CD14-positive monocyte (primary cell): Measurements from ENCODE around the gene LTA4H. TPM values are rescaled to one million over a fixed set of nuclear protein-coding genes. Genes with fewer than 3 reads are reported as not detected.

Source experiments
- DNase-seq, 3 donors: peaks; one replicate each; pipeline ENCODE4 v3.0.0-alpha.2; 2011 to 2022
- H2AFZ ChIP-seq: 2 replicates; pipeline ENCODE4 v1.6.0; 2012; ENCODE audit warnings: mild to moderate bottlenecking, low read depth, low read length, inconsistent platforms; ENCODE audit not compliant: insufficient read depth, poor library complexity, severe bottlenecking
- H3K27ac ChIP-seq, 2 donors: 1 replicate in 1 of 2; 2 replicates in 1 of 2; pipeline ENCODE4 v1.5.1; 2012 to 2013; ENCODE audit warnings: low read length in 2 of 2, control low read depth in 1 of 2, inconsistent platforms in 1 of 2, low read depth in 1 of 2, mild to moderate bottlenecking in 1 of 2
- H3K27me3 ChIP-seq, 2 donors: one replicate each; pipeline versions ENCODE4 v1.6.0 to v1.6.1; 2011 to 2013; ENCODE audit warnings: low read length in 2 of 2; ENCODE audit not compliant: control insufficient read depth in 2 of 2, insufficient read depth in 2 of 2
- H3K36me3 ChIP-seq, 2 donors: replicated peaks in 1 of 2; 1 replicate in 1 of 2; 2 replicates in 1 of 2; pipeline versions ENCODE4 v1.5.1 to v1.6.1; 2012 to 2013; ENCODE audit warnings: low read length in 2 of 2, control low read depth in 1 of 2, inconsistent platforms in 1 of 2, mild to moderate bottlenecking in 1 of 2; ENCODE audit not compliant: insufficient read depth in 2 of 2, control insufficient read depth in 1 of 2
- H3K4me1 ChIP-seq, 2 donors: 1 replicate in 1 of 2; 2 replicates in 1 of 2; pipeline versions ENCODE4 v1.5.1 to v1.6.1; 2012 to 2013; ENCODE audit warnings: low read length in 2 of 2, control low read depth in 1 of 2, inconsistent platforms in 1 of 2, mild to moderate bottlenecking in 1 of 2, moderate library complexity in 1 of 2; ENCODE audit not compliant: insufficient read depth in 2 of 2, control insufficient read depth in 1 of 2
- H3K4me2 ChIP-seq: replicated peaks from 2 replicates; pipeline ENCODE3; 2012; ENCODE audit warnings: low read length, moderate library complexity, mild to moderate bottlenecking; ENCODE audit not compliant: poor library complexity, severe bottlenecking; ENCODE audit errors: extremely low read depth
- H3K4me3 ChIP-seq, 3 experiments: fragments of 200-600 bp in 1 of 3; sonication (generic) in 1 of 3; replicated peaks in 1 of 3; 1 replicate in 2 of 3; 2 replicates in 1 of 3; pipeline ENCODE4 v1.5.1; 2011 to 2013; ENCODE audit warnings: low read length in 3 of 3, mild to moderate bottlenecking in 3 of 3, control low read depth in 2 of 3, low read depth in 2 of 3, inconsistent platforms in 1 of 3, moderate library complexity in 1 of 3
- H3K79me2 ChIP-seq: 2 replicates; pipeline ENCODE4 v1.6.0; 2012; ENCODE audit warnings: mild to moderate bottlenecking, control low read depth, inconsistent platforms, low read length, moderate library complexity; ENCODE audit not compliant: insufficient read depth
- H3K9ac ChIP-seq: 2 replicates; pipeline ENCODE4 v1.6.0; 2017; ENCODE audit warnings: low read length, mild to moderate bottlenecking; ENCODE audit not compliant: insufficient read depth, poor library complexity, severe bottlenecking
- H3K9me3 ChIP-seq, 2 donors: replicated peaks in 1 of 2; 1 replicate in 1 of 2; 2 replicates in 1 of 2; pipeline versions ENCODE4 v1.5.1 to v1.6.1; 2012 to 2013; ENCODE audit warnings: low read length in 2 of 2, control low read depth in 1 of 2; ENCODE audit not compliant: control insufficient read depth in 1 of 2, insufficient read depth in 1 of 2
- H4K20me1 ChIP-seq: 2 replicates; pipeline ENCODE4 v1.6.0; 2012; ENCODE audit warnings: mild to moderate bottlenecking, low read length, control low read depth, moderate library complexity; ENCODE audit not compliant: insufficient read depth
- H3K27ac Mint-ChIP-seq, 7 donors: one replicate each; pipeline ENCODE4 v1.8.0; 2020; ENCODE audit warnings: mild to moderate bottlenecking in 7 of 7, mixed read lengths in 7 of 7, moderate library complexity in 6 of 7, inconsistent platforms in 2 of 7
- H3K27me3 Mint-ChIP-seq, 3 donors: one replicate each; pipeline ENCODE4 v1.8.0; 2021 to 2022; ENCODE audit warnings: low read depth in 3 of 3, mild to moderate bottlenecking in 3 of 3, mixed read lengths in 3 of 3, moderate library complexity in 3 of 3, inconsistent platforms in 1 of 3
- H3K36me3 Mint-ChIP-seq, 2 donors: one replicate each; pipeline ENCODE4 v1.8.0; 2020; ENCODE audit warnings: mixed read lengths in 2 of 2, inconsistent platforms in 1 of 2, mild to moderate bottlenecking in 1 of 2
- H3K4me1 Mint-ChIP-seq: one replicate; pipeline ENCODE4 v1.8.0; 2020; ENCODE audit warnings: mild to moderate bottlenecking, mixed read lengths
- H3K4me3 Mint-ChIP-seq, 2 donors: one replicate each; pipeline ENCODE4 v1.8.0; 2020; ENCODE audit warnings: mild to moderate bottlenecking in 2 of 2, mixed read lengths in 2 of 2, moderate library complexity in 1 of 2
- H3K9me3 Mint-ChIP-seq, 7 donors: one replicate each; pipeline ENCODE4 v1.8.0; 2020 to 2022; ENCODE audit warnings: mixed read lengths in 7 of 7, mild to moderate bottlenecking in 6 of 7, moderate library complexity in 6 of 7, inconsistent platforms in 2 of 7
- WGBS: methylation state at CpG from one replicate; pipeline ENCODE4 v1.1.5; 2013; ENCODE audit warnings: missing lambda C conversion rate; ENCODE audit not compliant: insufficient coverage; 5-methylcytosine and 5-hydroxymethylcytosine counted together
- intact Hi-C, 2 donors: fragments of 100-400 bp; cut with micrococcal nuclease; formaldehyde crosslinking; loops; one replicate each; pipeline versions ENCODE4 v1.15.0 to v1.15.1; 2023
- polyA plus RNA-seq, 3 donors: library from polyadenylated mRNA; depleted of rRNA in 1 of 3; unstranded in 2 of 3; stranded (reverse) in 1 of 3; fragments of 300-500 nt in 2 of 3; fragments of >200 nt in 1 of 3; fragmentation: Illumina TruSeq in 2 of 3; gene quantifications; 1 replicate in 2 of 3; 2 replicates in 1 of 3; pipeline ENCODE4 v1.2.3, GENCODE V29; 2012 to 2021
- TF ChIP-seq, protein P1 (sequence below): fragments of 200-600 bp; IDR thresholded peaks from one replicate; pipeline ENCODE4 v1.8.0; 2022; ENCODE audit warnings: antibody characterized with exemption, mild to moderate bottlenecking

LTA4H gene
- polyA plus RNA-seq, 3 donors: 278 to 963 (median 647) TPM

GRCh38 chr12:96063046-96063445 is 27.7 kb upstream of the LTA4H start:
- Histone ChIP-seq H2AFZ (no peak overlapping the region), H3K4me2 (no peak overlapping the region), H3K9ac (no peak overlapping the region), H3K9me3 (no peaks in the 10 kb centered on the region), H3K36me3 (no peaks in the 10 kb centered on the region), H3K4me1 (peaks cover 23 to 33% of the 10 kb centered on the region in 2 donors), H3K79me2 (no peaks in the 10 kb centered on the region), H3K27ac (no peak overlapping the region), H3K27me3 (no peaks in the 10 kb centered on the region), H3K4me3 (no peak overlapping the region), H4K20me1 (no peaks in the 10 kb centered on the region)
- H3K27ac Mint-ChIP-seq: peak overlapping the region in 2 of 7 donors; percentile 36 to 50
- 86% methylated on average over 1 of the region's 4 CpGs for WGBS
- TF ChIP-seq, protein P1, sequence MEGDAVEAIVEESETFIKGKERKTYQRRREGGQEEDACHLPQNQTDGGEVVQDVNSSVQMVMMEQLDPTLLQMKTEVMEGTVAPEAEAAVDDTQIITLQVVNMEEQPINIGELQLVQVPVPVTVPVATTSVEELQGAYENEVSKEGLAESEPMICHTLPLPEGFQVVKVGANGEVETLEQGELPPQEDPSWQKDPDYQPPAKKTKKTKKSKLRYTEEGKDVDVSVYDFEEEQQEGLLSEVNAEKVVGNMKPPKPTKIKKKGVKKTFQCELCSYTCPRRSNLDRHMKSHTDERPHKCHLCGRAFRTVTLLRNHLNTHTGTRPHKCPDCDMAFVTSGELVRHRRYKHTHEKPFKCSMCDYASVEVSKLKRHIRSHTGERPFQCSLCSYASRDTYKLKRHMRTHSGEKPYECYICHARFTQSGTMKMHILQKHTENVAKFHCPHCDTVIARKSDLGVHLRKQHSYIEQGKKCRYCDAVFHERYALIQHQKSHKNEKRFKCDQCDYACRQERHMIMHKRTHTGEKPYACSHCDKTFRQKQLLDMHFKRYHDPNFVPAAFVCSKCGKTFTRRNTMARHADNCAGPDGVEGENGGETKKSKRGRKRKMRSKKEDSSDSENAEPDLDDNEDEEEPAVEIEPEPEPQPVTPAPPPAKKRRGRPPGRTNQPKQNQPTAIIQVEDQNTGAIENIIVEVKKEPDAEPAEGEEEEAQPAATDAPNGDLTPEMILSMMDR: no peak
- no peaks in the 10 kb centered on the region for H3K27me3 Mint-ChIP-seq
- H3K36me3 Mint-ChIP-seq: no peaks in the 10 kb centered on the region
- H3K4me1 Mint-ChIP-seq: peaks cover 32% of the 10 kb centered on the region
- no peak overlapping the region for H3K4me3 Mint-ChIP-seq
- intact Hi-C loops: loop anchor here (2.0 to 5.0 kb wide), 5 partner anchors 59 to 454 kb away; no protein-coding TSS in a partner anchor
- no peak for DNase-seq
- peaks cover 0 to 1% (median 0%) of the 10 kb centered on the region in 7 donors for H3K9me3 Mint-ChIP-seq

DNA sequence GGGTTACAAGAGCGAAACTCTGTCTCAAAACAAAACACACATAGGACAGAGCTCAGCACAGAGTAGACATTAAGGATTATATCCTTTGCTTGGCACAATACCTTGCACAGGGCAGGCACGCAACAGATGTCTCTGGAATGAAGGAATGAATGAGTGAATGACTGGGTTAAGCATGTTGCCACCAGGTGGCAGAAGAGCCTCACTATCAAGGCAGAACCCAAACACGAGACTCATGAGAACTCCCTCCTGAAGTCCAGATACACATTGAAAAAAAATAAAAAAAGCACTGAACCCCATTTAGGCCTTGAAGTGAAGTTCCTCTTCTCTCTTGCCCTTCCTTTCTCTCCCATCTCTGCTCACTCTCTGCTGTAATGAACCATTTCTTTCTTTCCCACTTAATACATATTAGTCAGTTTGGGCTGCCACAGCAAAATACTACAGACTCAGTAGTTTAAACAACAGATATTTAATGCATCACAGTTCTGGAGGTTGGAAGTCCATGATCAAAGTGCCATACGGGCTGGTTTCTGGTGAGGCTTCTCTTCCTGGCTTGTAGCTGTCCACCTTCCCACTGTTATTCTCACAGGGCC is 26.6 kb upstream of the LTA4H start:
- Histone ChIP-seq H3K4me3 (no peak overlapping the region), H3K9me3 (no peaks in the 10 kb centered on the region), H2AFZ (peak overlapping the region; percentile 49), H4K20me1 (no peaks in the 10 kb centered on the region), H3K79me2 (no peaks in the 10 kb centered on the region), H3K4me2 (peak overlapping the region; percentile 26), H3K36me3 (no peaks in the 10 kb centered on the region), H3K4me1 (peaks cover 23 to 33% of the 10 kb centered on the region in 2 donors), H3K27me3 (no peaks in the 10 kb centered on the region), H3K9ac (no peak overlapping the region), H3K27ac (peak overlapping the region in 1 of 2 donors; percentile 39)
- H3K4me3 Mint-ChIP-seq: no peak overlapping the region
- H3K4me1 Mint-ChIP-seq: peaks cover 32% of the 10 kb centered on the region
- peak overlapping the region; percentile 19 to 82 (median 75) for H3K27ac Mint-ChIP-seq
- intact Hi-C loops: loop anchor here (1.0 to 5.0 kb wide), 6 partner anchors 60 to 455 kb away; no protein-coding TSS in a partner anchor
- H3K36me3 Mint-ChIP-seq: peaks cover 0 to 2% of the 10 kb centered on the region in 2 donors
- TF ChIP-seq, protein P1: peak; percentile 91
- no peaks in the 10 kb centered on the region for H3K27me3 Mint-ChIP-seq
- DNase-seq: peak; percentile 81 to 90 (median 85)
- H3K9me3 Mint-ChIP-seq: peaks cover 0 to 2% (median 0%) of the 10 kb centered on the region in 7 donors
- 0% methylated on average over 1 of the region's 4 CpGs for WGBS
